C4-2B (cell line): ENCODE measurements around the gene ARHGEF5.
"Not testable (repeated sequence)": the region's sequence is repeated elsewhere in the genome, so short reads cannot be mapped to it uniquely, and the experiment has no call there.

Experiments used
- ZFX ChIP-seq: fragments of 450-650 bp; IDR thresholded peaks from 2 replicates; pipeline ENCODE4 v1.6.1; 2017
- TF ChIP-seq, protein P1 (sequence below): fragments of 450-650 bp; conservative IDR thresholded peaks from 2 replicates; pipeline ENCODE4 v1.5.1; 2017; ENCODE audit warnings: mild to moderate bottlenecking

DNA sequence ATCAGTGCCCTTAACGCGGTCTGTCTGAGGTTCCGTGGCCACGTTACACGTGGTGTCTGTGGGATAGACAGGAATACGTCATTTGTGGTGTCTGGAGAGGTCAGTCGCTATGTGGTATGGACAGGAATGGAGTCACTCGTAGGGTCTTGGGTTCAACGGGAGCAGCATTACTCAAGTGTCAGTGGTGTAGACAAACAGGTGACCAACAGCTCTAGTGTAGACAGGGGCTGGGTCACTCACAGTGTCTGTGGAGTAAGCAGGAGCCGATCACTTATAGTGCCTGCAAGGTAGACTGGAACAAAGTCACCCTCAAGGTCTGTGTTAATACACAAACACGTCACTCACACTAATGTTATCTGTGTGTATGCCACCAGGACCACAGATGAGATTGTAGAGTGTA is 1.7 kb downstream of the ARHGEF5 start:
- not testable (repeated sequence) for TF ChIP-seq ZFX
- TF ChIP-seq, protein P1, sequence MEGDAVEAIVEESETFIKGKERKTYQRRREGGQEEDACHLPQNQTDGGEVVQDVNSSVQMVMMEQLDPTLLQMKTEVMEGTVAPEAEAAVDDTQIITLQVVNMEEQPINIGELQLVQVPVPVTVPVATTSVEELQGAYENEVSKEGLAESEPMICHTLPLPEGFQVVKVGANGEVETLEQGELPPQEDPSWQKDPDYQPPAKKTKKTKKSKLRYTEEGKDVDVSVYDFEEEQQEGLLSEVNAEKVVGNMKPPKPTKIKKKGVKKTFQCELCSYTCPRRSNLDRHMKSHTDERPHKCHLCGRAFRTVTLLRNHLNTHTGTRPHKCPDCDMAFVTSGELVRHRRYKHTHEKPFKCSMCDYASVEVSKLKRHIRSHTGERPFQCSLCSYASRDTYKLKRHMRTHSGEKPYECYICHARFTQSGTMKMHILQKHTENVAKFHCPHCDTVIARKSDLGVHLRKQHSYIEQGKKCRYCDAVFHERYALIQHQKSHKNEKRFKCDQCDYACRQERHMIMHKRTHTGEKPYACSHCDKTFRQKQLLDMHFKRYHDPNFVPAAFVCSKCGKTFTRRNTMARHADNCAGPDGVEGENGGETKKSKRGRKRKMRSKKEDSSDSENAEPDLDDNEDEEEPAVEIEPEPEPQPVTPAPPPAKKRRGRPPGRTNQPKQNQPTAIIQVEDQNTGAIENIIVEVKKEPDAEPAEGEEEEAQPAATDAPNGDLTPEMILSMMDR: not testable (repeated sequence)
